ENCODE measurements around the gene RFTN1.

- TF ChIP-seq CTCF (IDR thresholded peaks at IDR 0.05) (no peak), POLR2A (IDR thresholded peaks at IDR 0.05) (no peak)
Measured at GRCh38 chr3:16520241-16520969, 6.9 kb upstream of the RFTN1 start.

All from testis (tissue), 2 donors.